Skeletal muscle tissue (tissue), 4 donors: ENCODE measurements around the gene CRIP2. TPM values are rescaled to one million over a fixed set of nuclear protein-coding genes. Genes with fewer than 3 reads are reported as not detected.

Source experiments
- H3K27ac ChIP-seq: one replicate; pipeline ENCODE4 v1.7.0; 2013; ENCODE audit warnings: mild to moderate bottlenecking, low read depth, low read length, inconsistent platforms
- H3K27me3 ChIP-seq, 3 donors: one replicate each; pipeline ENCODE4 v1.7.0; 2013; ENCODE audit warnings: low read length in 3 of 3; ENCODE audit not compliant: control insufficient read depth in 3 of 3, insufficient read depth in 3 of 3
- H3K36me3 ChIP-seq, 3 donors: one replicate each; pipeline ENCODE4 v1.7.0; 2013; ENCODE audit warnings: low read length in 3 of 3; ENCODE audit not compliant: control insufficient read depth in 3 of 3, insufficient read depth in 3 of 3
- H3K4me1 ChIP-seq, 3 donors: one replicate each; pipeline ENCODE4 v1.7.0; 2013; ENCODE audit warnings: low read length in 3 of 3, mild to moderate bottlenecking in 3 of 3; ENCODE audit not compliant: control insufficient read depth in 3 of 3, insufficient read depth in 3 of 3
- H3K4me3 ChIP-seq, 3 donors: one replicate each; pipeline ENCODE4 v1.7.0; 2013; ENCODE audit warnings: low read length in 3 of 3
- H3K9ac ChIP-seq, 3 donors: one replicate each; pipeline ENCODE4 v1.7.0; 2013; ENCODE audit warnings: low read length in 3 of 3, mild to moderate bottlenecking in 3 of 3, moderate library complexity in 2 of 3, low read depth in 1 of 3
- H3K9me3 ChIP-seq, 3 donors: one replicate each; pipeline ENCODE4 v1.7.0; 2013; ENCODE audit warnings: low read length in 3 of 3; ENCODE audit not compliant: control insufficient read depth in 3 of 3
- total RNA-seq: library from RNA; depleted of rRNA; stranded (reverse); fragments of >200 nt; gene quantifications from one replicate; pipeline ENCODE4 v1.2.3, GENCODE V29; 2014
- donor health status: Osteomylitis.

Gene CRIP2
- total RNA-seq, 1 donor from 2014 or later = 77.8 TPM

DNA sequence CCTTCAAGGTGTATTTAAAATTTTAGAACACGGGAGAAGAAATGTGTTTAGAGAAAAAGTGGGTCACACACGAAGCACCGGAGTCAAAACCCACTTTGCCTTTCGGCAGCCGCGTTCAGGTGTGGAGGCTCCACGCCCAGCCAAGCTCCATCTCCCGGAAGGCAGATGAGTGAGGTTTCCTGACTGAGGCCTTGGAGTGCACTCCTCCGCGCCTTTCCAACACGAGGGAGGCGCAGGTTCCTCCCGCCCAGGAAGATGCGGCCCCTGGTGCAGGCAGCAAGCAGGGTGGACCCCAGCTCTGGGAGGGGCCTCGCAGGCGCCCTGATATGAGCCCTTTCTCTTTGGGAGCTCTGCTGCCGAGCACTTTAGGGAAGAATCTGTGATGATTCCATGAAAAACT lies 32.5 kb upstream of the CRIP2 start:
- no peak overlapping the region for H3K9ac ChIP-seq
- no peaks in the 10 kb centered on the region for H3K9me3 ChIP-seq
- H3K4me1 ChIP-seq = no peaks in the 10 kb centered on the region
- H3K4me3 ChIP-seq = no peak overlapping the region
- no peaks in the 10 kb centered on the region for H3K27me3 ChIP-seq
- peaks cover 8 to 15% (median 9%) of the 10 kb centered on the region in 3 donors for H3K36me3 ChIP-seq
- H3K27ac ChIP-seq = no peak overlapping the region

DNA sequence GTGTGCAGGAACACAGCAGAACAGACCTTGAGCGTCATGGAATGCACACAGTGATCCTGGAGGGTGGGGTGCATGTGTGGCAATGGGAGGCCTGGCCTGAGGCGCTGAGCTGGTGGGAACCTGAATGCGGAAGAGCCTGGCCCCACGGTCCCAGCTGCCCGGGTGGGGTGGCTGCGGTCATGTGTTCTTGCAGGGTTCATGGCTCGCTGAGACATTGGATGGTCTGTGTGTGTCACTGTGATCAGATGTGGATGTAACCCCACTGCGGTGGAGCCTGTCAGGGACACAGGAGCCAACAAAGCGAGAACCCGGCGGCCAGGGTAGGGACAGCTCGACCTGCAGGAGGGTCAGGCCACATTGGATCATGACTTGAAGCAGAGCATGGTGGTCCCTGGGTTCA lies 31.8 kb upstream of the CRIP2 start:
- Histone ChIP-seq H3K36me3 (peaks cover 8 to 14% (median 9%) of the 10 kb centered on the region in 3 donors), H3K27ac (no peak overlapping the region), H3K4me1 (no peaks in the 10 kb centered on the region)

DNA sequence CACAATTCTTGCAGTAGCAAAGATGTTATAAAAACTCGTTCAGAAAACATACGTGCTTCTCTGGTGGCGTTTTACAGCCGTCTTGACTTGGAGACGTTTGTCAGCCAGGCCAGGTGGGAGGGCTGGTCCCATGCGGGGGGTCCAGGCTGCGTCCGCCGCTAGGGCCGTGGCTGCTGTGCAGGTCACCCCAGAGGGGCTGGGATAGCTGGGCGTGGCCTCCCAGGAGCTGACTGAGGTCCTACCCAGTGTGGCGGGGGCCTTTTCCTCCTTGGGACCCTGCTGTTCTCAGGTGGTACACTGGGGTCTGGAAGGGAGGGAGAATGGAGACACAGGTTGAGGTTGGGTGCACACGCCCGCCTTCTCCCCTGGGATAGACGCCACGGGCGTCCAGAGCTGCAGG lies 29.8 kb upstream of the CRIP2 start:
- H3K4me3 ChIP-seq = no peak overlapping the region
- H3K27me3 ChIP-seq = no peaks in the 10 kb centered on the region
- H3K4me1 ChIP-seq = peaks cover 9 to 11% (median 10%) of the 10 kb centered on the region in 3 donors
- peaks cover 8 to 9% (median 8%) of the 10 kb centered on the region in 3 donors for H3K36me3 ChIP-seq
- no peak overlapping the region for H3K9ac ChIP-seq
- H3K9me3 ChIP-seq = no peaks in the 10 kb centered on the region
- no peak overlapping the region for H3K27ac ChIP-seq

More for the DNA sequence above, 31.8 kb upstream of the CRIP2 start:
- no peaks in the 10 kb centered on the region for H3K9me3 ChIP-seq
- H3K4me3 ChIP-seq = no peak overlapping the region
- H3K27me3 ChIP-seq = no peaks in the 10 kb centered on the region
- H3K9ac ChIP-seq = no peak overlapping the region

DNA sequence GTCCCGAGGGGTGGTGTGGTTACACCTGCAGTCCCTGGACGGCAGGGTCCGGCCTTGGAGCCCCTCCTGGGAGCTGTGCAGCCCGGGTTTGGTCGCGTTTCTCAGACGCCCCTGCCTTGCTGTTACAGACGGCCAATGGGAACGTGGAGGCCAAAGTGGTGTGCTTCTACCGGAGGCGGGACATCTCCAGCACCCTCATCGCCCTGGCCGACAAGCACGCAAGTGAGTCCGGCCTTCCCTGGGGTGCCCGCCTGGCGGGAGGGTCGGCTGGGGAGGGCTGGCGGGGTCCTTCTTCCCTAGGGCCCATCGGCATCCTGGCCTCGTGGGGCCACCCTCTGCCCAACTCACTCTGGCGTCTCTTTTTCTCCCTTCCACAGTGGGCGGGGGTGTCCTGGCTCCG lies 29.3 kb upstream of the CRIP2 start:
- H3K36me3 ChIP-seq = peaks cover 10 to 11% (median 11%) of the 10 kb centered on the region in 3 donors
- no peak overlapping the region for H3K27ac ChIP-seq
- H3K27me3 ChIP-seq = no peaks in the 10 kb centered on the region
- H3K4me1 ChIP-seq = peaks cover 9 to 11% (median 10%) of the 10 kb centered on the region in 3 donors
- H3K4me3 ChIP-seq = no peak overlapping the region
- H3K9ac ChIP-seq = no peak overlapping the region
- no peaks in the 10 kb centered on the region for H3K9me3 ChIP-seq

DNA sequence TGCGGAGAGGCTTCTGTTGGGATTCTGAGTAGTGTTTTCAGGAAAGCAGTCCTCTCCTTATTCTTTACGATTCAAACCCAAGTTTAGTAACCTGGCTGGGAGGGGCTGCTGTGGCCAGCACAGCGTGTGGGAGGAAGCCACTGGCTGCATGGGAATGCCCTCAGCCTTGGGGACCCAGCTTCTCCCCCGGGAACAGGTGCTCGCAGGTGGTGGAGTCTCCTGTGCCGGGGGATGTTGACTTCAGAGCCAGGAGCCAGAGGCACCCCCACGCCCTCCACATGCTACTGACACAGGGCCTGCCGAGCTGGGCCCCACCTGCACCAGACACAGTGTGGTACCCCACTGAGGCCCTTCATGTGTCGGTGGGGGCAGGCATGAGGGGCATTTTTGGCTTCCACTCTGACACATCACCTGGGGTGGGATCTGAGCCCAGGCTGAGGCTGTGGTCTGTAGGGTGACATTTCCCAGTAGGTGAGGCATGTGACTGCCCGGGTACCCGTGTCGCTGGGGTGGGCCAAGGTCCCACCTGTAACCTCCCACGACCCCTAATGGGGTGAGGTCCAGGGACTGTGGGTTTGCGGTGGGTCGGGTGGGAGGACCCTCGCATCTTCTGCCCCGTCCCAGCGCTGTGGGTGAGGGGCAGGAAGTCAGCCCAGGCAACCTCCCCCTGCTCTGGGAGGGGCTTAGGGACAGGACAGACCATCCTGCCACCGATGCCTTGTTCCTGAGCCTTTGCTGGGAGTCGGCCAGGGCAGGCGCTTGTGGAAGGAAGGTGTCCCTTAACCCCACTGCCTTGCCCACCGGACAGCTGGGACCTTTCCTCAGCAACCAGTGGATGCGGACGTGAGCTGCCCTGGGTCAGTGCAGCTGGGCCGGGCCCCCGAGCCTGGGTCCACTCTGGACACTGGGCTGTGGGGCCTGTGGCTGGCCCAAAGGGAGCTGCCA lies 28.4 kb upstream of the CRIP2 start:
- H3K36me3 ChIP-seq = peaks cover 13 to 19% (median 18%) of the 10 kb centered on the region in 3 donors

DNA sequence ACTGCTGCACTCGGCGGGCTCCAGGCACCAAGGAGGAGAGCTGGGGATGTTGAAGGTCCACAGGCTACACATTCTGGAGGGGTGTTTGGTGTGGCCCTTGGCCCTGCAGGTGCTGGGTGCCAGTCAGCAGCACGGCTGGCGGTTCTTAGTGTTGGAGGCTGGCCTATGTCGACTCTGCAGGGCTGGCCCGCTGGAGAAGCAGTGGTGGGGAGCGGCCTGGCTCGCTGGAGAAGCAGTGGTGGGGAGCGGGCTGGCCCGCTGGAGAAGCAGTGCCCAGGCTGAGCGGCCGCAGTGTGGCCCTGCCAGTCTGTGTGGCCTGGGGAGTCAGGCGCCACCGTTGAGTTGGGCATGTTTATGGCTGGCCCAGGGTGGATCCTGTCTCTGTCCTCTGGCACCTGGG lies 27.6 kb upstream of the CRIP2 start:
- H3K36me3 ChIP-seq = peaks cover 13 to 22% (median 20%) of the 10 kb centered on the region in 3 donors
- H3K27me3 ChIP-seq = no peaks in the 10 kb centered on the region
- no peak overlapping the region for H3K9ac ChIP-seq
- H3K27ac ChIP-seq = no peak overlapping the region
- no peak overlapping the region for H3K4me3 ChIP-seq
- peaks cover 9 to 11% (median 10%) of the 10 kb centered on the region in 3 donors for H3K4me1 ChIP-seq
- H3K9me3 ChIP-seq = no peaks in the 10 kb centered on the region

More for the DNA sequence above, 28.4 kb upstream of the CRIP2 start:
- no peaks in the 10 kb centered on the region for H3K9me3 ChIP-seq
- no peaks in the 10 kb centered on the region for H3K27me3 ChIP-seq
- H3K4me1 ChIP-seq = peaks cover 9 to 11% (median 10%) of the 10 kb centered on the region in 3 donors
- H3K9ac ChIP-seq = no peak overlapping the region
- no peak overlapping the region for H3K27ac ChIP-seq
- no peak overlapping the region for H3K4me3 ChIP-seq

DNA sequence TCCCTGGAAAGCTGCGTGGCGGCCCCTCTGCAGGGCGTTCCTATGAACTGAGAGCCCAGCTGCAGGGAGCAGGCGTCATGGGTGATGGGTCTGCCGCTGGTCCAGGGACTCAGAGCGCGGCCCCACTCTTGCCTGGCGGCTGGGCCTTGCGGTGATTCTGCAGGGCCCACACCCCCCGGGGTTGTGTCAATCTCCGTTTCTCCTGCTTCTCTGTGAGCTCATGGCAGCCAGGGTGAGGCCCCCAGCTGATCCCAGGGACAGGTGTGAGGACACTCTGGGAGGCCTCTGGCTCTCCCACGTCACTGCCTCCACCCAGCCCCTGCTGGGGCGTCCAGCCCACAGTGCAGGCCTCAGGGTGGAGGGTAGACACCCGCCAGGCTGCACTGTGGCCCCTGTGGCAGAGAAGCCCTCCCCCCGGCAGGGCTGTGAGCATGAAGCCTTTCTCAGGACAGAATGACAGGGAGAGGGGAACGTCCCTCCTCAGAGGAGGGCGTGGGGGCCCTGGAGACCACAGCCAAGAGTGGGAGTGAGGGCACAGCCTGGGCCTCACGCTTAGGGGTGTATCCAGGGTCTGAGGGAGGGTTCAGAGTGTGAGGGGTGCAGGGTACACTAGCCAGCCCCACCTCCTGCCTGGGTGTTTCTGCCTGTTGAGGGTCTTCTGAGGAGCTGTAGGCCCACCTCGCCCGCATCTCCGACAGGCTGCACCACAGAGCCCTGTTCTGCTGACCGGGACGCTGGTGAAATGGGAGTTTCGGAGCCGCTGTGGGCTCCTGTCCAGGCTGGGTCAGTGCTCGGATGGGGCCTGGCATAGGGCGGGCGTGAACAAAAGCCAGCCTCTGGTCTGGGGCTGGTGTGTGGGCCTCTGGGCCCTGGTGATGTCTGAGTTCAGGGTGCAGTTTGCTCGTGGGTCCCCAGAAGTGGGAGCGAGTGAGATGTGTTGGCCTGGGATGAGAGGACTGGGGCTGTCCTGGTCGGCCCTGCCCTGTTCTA lies 26.7 kb upstream of the CRIP2 start:
- Histone ChIP-seq H3K4me3 (no peak overlapping the region), H3K36me3 (peaks cover 12 to 25% (median 20%) of the 10 kb centered on the region in 3 donors), H3K27me3 (no peaks in the 10 kb centered on the region), H3K4me1 (peaks cover 9 to 11% (median 10%) of the 10 kb centered on the region in 3 donors), H3K27ac (no peak overlapping the region), H3K9me3 (no peaks in the 10 kb centered on the region), H3K9ac (peak overlapping the region; percentile 38 to 60 (median 43))

DNA sequence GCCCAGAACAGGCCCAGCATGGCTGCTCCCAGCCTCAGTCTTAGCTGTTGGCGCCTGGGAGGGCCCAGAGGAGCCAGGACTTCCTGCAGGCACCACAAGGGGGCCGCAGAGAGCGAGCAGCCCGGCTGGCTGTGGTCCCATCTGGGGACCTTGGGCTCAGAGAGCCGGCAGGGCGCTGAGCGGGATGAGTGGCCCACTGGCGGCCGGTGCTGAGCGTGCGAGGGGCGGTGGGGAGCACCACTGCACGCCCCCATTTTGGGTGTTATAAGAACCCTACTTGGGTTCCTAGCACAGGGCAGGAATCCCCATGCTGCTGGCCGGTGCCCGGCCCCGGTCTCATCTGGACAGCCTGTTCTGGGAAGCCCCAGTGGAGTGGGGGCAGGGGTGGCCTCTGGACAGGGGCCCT lies 25.9 kb upstream of the CRIP2 start:
- peak overlapping the region in 2 of 3 donors; percentile 38 to 60 for H3K9ac ChIP-seq

DNA sequence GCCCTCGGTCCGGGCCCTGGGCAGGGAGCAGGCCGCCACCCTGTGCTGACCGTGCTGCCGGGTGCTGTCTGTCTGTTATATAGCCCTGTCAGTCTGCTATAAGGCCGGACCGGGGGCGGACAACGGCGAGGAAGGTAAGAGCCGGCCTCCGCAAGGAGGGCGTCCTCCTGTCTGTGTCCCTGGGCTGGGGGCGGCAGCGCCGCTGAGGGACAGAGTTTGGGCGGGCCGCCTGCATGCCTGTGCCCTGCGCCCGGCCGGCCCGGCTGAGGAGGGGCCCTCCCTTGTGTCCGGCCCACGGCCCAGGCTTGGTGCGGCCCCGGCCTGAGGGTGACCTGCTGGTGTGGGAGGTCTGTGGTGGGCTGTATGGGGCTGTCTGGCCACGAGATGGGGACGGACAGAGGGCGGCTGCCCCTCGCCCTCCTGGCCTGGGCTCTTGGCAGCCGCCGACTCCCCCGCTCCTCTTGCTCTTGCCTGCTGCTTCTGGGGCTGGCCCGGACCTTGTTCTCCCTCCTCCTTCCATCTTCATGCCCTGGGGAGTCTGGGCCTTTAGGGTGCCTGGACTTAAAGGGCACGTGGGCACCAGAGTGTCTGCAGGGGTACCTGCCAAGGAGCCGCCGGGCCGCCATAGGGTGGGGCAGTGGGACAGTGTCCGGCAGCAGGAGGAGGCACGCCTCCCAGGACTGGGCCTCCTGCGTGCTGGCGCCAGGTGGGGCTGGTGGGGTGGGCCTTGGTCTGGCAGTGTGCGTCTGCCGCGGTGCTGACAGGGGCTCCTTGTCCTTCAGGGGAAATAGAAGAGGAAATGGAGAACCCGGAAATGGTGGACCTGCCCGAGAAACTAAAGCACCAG lies 25.1 kb upstream of the CRIP2 start:
- H3K27ac ChIP-seq = no peak overlapping the region

More for the DNA sequence above, 25.9 kb upstream of the CRIP2 start:
- Histone ChIP-seq H3K36me3 (peaks cover 14 to 29% (median 18%) of the 10 kb centered on the region in 3 donors), H3K4me3 (no peak overlapping the region), H3K4me1 (peaks cover 9 to 11% (median 10%) of the 10 kb centered on the region in 3 donors), H3K9me3 (no peaks in the 10 kb centered on the region), H3K27ac (no peak overlapping the region), H3K27me3 (no peaks in the 10 kb centered on the region)

More for the DNA sequence above, 25.1 kb upstream of the CRIP2 start:
- Histone ChIP-seq H3K4me3 (no peak overlapping the region), H3K4me1 (peaks cover 9 to 11% (median 10%) of the 10 kb centered on the region in 3 donors), H3K9me3 (no peaks in the 10 kb centered on the region), H3K27me3 (no peaks in the 10 kb centered on the region), H3K9ac (peak overlapping the region in 1 of 3 donors; percentile 8), H3K36me3 (peaks cover 16 to 33% (median 22%) of the 10 kb centered on the region in 3 donors)
